HUES48 (cell line): ENCODE data around the gene STK32B.

ENCODE experiments used
- H3K27ac ChIP-seq: one replicate; pipeline ENCODE4 v1.7.0; 2013; ENCODE audit warnings: low read depth, low read length, inconsistent platforms
- H3K27me3 ChIP-seq: 2 replicates; pipeline ENCODE4 v1.6.1; 2013; ENCODE audit warnings: mild to moderate bottlenecking, low read length; ENCODE audit not compliant: control insufficient read depth, insufficient read depth
- H3K36me3 ChIP-seq: 2 replicates; pipeline ENCODE4 v1.6.1; 2013; ENCODE audit warnings: low read length; ENCODE audit not compliant: control insufficient read depth, insufficient read depth
- H3K4me1 ChIP-seq: 2 replicates; pipeline ENCODE4 v1.6.1; 2013; ENCODE audit warnings: mild to moderate bottlenecking, low read length; ENCODE audit not compliant: control insufficient read depth, insufficient read depth
- H3K4me3 ChIP-seq: 2 replicates; pipeline ENCODE4 v1.5.1; 2013; ENCODE audit warnings: mild to moderate bottlenecking, low read depth, low read length
- H3K9ac ChIP-seq: 2 replicates; pipeline ENCODE4 v1.6.1; 2013; ENCODE audit warnings: mild to moderate bottlenecking, low read depth, low read length, moderate library complexity
- H3K9me3 ChIP-seq: 2 replicates; pipeline ENCODE4 v1.6.1; 2013; ENCODE audit warnings: low read length; ENCODE audit not compliant: control insufficient read depth, insufficient read depth

The STK32B gene

GRCh38 chr4:5357870-5358269 lies 306.6 kb downstream of the STK32B start:
- H3K36me3 ChIP-seq: no peaks in the 10 kb centered on the region
- no peak overlapping the region for H3K27ac ChIP-seq
- no peaks in the 10 kb centered on the region for H3K9me3 ChIP-seq
- no peak overlapping the region for H3K4me3 ChIP-seq
- no peaks in the 10 kb centered on the region for H3K4me1 ChIP-seq
- H3K9ac ChIP-seq: no peak overlapping the region
- H3K27me3 ChIP-seq: no peaks in the 10 kb centered on the region

DNA sequence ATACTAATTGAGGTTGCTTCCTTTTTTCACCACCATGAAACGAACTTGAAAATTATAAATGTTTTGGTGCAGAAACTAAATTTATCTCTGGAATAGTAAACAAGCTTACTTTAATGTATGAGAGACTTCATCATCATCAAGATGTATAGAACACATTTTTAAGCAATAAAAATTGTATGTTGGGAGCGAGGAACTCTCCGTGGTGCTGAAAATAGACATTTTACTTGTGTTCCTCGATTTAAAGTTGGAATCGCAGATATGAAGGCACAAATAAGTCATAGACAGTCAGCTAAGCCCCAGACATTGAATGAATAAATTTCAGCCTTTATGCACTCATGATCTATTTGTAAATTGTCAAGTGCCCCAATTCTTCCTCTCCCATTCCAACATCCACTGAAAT lies 310.7 kb downstream of the STK32B start:
- H3K4me1 ChIP-seq: peaks cover 5% of the 10 kb centered on the region; the same call in 1 of the 2 replicates
- H3K27ac ChIP-seq: no peak overlapping the region
- H3K36me3 ChIP-seq: no peaks in the 10 kb centered on the region
- H3K4me3 ChIP-seq: no peak overlapping the region
- H3K9ac ChIP-seq: no peak overlapping the region
- H3K9me3 ChIP-seq: no peaks in the 10 kb centered on the region
- H3K27me3 ChIP-seq: no peaks in the 10 kb centered on the region

DNA sequence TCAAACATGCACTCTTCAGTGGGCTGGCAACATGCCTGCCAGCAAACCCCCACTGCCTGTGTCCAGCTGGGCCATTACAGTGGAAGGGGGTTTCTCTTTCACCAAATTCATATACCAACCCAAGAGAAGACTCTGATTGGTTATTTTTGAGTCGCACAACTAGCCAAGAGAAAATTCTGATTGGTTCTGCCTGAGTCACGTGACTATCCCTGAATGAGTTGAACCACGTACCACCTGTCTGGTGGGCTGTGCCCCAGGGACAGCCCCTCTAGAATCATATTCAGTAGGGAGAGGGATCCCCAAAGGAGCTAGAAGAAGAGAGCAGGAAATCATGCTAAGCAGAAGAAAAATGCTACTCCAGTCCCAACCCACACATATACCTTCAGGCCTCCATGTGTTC lies 313.1 kb downstream of the STK32B start:
- H3K4me1 ChIP-seq: peaks cover 5% of the 10 kb centered on the region; the same call in 1 of the 2 replicates
- no peaks in the 10 kb centered on the region for H3K36me3 ChIP-seq
- no peak overlapping the region for H3K27ac ChIP-seq
- H3K4me3 ChIP-seq: no peak overlapping the region
- H3K9me3 ChIP-seq: no peaks in the 10 kb centered on the region
- H3K27me3 ChIP-seq: no peaks in the 10 kb centered on the region
- H3K9ac ChIP-seq: no peak overlapping the region

GRCh38 chr4:5365071-5366008 lies 314.1 kb downstream of the STK32B start:
- Histone ChIP-seq H3K4me1 (peaks cover 5% of the 10 kb centered on the region; the same call in 1 of the 2 replicates), H3K9me3 (no peaks in the 10 kb centered on the region), H3K4me3 (no peak overlapping the region), H3K36me3 (no peaks in the 10 kb centered on the region), H3K27me3 (no peaks in the 10 kb centered on the region), H3K9ac (no peak overlapping the region), H3K27ac (peak overlapping the region; percentile 87)

DNA sequence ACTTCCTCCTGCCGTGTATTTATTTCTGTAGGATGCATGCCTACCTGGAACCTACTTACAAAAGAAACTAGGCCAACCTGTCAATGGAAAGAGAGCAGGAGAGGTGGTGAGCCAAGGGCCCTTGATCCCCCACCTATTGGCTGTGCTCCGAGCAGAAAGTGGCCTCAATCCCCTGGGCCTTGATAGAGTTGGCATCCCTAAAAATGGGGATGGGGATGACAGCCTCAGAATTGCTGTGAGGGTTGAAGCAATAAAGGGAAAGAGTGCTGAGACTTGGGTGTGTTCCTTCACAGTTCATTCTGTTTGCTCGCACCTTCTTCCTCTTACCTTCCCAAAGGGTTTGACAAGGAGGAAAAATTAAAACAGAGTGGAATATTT lies 314.7 kb downstream of the STK32B start:
- Histone ChIP-seq H3K27ac (peak overlapping the region; percentile 79), H3K4me3 (no peak overlapping the region), H3K27me3 (no peaks in the 10 kb centered on the region), H3K36me3 (no peaks in the 10 kb centered on the region), H3K9ac (no peak overlapping the region), H3K4me1 (peaks cover 5% of the 10 kb centered on the region; the same call in 1 of the 2 replicates), H3K9me3 (no peaks in the 10 kb centered on the region)

DNA sequence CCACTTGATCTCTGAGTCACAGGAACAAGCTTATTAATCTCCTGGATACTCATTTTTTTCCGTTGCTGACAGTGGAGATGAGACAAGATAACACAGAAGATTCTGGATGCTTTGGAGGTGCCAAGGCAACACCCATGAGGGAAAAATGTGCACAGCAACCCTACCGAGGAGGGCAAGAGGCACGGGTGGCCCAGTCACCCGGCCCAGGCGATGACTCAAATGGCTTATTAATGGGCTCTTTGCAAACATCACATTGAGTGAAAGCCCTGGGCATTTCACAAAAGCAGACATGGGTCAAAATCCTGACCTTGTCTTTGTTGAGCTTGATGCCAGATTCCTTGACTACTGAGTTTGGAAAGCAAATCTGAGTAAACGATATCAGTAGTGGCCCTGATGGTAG lies 315.1 kb downstream of the STK32B start:
- Histone ChIP-seq H3K4me3 (no peak overlapping the region), H3K36me3 (no peaks in the 10 kb centered on the region), H3K9me3 (no peaks in the 10 kb centered on the region), H3K4me1 (peaks cover 5% of the 10 kb centered on the region; the same call in 1 of the 2 replicates), H3K9ac (no peak overlapping the region), H3K27me3 (no peaks in the 10 kb centered on the region), H3K27ac (peak overlapping the region; percentile 79)

DNA sequence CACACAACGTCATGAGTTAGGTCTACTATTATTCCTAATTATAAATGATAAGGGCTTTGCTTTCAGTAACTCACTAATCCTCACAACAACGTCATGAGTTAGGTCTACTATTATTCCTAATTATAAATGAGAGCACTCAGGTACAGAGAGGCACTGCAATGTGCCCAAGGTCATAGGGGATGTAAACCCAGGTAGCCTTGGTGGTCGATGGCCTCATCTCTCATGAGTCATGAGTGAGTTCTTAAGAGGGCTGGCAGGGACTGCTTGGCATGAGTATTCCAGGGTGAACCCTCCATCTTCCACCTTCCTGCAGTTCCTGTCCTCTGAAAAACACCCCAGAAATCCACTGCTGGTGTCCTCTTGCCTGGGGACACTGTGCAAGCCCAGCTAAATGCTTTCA lies 317.1 kb downstream of the STK32B start:
- Histone ChIP-seq H3K9ac (no peak overlapping the region), H3K9me3 (no peaks in the 10 kb centered on the region), H3K4me3 (no peak overlapping the region), H3K27me3 (no peaks in the 10 kb centered on the region), H3K27ac (no peak overlapping the region), H3K36me3 (no peaks in the 10 kb centered on the region), H3K4me1 (peaks cover 5% of the 10 kb centered on the region; the same call in 1 of the 2 replicates)

DNA sequence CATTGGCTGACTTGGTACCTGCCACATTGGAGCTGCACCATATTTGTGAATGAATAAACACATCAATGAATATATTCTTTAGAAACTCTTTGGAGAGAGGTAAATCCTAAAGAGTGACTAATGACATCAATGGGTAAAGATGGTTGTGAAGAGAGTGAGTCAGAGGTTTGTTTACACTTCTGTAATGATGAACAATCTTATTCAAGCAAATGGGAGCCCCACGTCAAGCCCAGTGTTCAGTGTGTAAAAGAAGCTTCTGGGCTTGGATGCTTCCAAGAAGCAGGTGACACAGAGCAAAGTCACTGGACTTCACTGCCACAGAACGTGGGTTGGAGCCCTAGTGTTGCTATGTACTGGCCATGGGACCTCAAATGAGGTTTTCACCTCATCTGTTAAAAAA lies 319.0 kb downstream of the STK32B start:
- Histone ChIP-seq H3K27ac (no peak overlapping the region), H3K4me1 (peaks cover 4% of the 10 kb centered on the region; the same call in 1 of the 2 replicates), H3K4me3 (no peak overlapping the region)

DNA sequence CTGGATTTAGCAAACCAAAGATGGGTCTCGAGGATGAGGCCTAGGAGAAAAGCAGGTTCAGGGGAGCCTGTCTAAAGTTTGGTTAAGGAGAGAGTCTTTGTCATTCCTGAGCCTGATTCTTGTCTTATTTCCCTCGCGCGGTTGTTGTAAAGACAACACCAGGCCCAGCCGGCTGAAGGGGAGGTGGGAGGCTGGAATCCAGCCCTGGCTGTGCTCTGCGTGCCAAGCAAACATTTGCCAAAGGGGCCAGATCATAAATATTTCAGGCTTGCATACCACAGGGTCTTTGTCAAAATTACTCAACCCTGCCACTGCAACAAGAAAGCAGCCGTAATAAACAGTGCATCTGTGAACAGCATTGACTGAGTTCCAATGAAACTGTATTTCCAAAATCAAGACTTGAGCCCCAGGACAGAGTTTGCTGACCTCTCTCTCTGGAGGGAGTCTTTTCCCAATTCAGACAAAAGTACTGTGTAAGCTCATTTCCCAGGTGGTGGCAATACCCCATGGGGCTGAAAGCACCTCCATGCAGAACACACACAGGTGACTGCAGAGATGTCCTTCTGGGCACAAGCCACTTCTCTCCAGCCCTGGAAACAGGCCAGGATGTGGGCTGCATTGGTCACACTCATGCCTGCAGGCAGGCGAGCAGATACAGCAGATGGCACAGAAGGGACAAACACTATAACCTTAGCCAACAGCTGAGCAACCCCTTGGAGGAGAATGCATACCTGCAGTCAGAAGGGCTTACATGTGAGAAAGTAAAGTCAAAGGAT lies 320.3 kb downstream of the STK32B start:
- Histone ChIP-seq H3K4me3 (no peak overlapping the region), H3K27me3 (no peaks in the 10 kb centered on the region), H3K4me1 (no peaks in the 10 kb centered on the region), H3K9me3 (no peaks in the 10 kb centered on the region), H3K27ac (no peak overlapping the region), H3K36me3 (no peaks in the 10 kb centered on the region), H3K9ac (no peak overlapping the region)

More for the DNA sequence above, 319.0 kb downstream of the STK32B start:
- no peak overlapping the region for H3K9ac ChIP-seq
- H3K27me3 ChIP-seq: no peaks in the 10 kb centered on the region
- no peaks in the 10 kb centered on the region for H3K36me3 ChIP-seq
- no peaks in the 10 kb centered on the region for H3K9me3 ChIP-seq

- Histone ChIP-seq H3K36me3 (no peaks in the 10 kb centered on the region), H3K27me3 (no peaks in the 10 kb centered on the region), H3K9ac (no peak overlapping the region), H3K9me3 (no peaks in the 10 kb centered on the region), H3K4me1 (no peaks in the 10 kb centered on the region), H3K27ac (no peak overlapping the region), H3K4me3 (no peak overlapping the region)
Observed at GRCh38 chr4:5372198-5372597, 320.9 kb downstream of the STK32B start.

GRCh38 chr4:5373327-5373726 lies 322.0 kb downstream of the STK32B start:
- no peak overlapping the region for H3K27ac ChIP-seq
- no peaks in the 10 kb centered on the region for H3K4me1 ChIP-seq
- no peaks in the 10 kb centered on the region for H3K27me3 ChIP-seq
- H3K4me3 ChIP-seq: no peak overlapping the region
- H3K9me3 ChIP-seq: no peaks in the 10 kb centered on the region
- H3K36me3 ChIP-seq: no peaks in the 10 kb centered on the region
- H3K9ac ChIP-seq: no peak overlapping the region
